IMR-90 (cell line): Measurements from ENCODE around the gene CHD2. TPM values are rescaled to one million over a fixed set of nuclear protein-coding genes. Genes with fewer than 3 reads are reported as not detected.

ENCODE experiments used
- ATAC-seq: fragments of 200-7000 bp; cut with Tn5 transposase; 2 replicates; pipeline ENCODE4 v1.9.1; 2020; ENCODE audit warnings: low read depth, mild to moderate bottlenecking, moderate library complexity
- BruUV-seq: library from RNA; stranded (reverse); fragments of 400-500 nt; replicated peaks from 2 replicates; lab custom pipeline; 2021; lab: Mats Ljungman, UMichigan
- CTCF ChIA-PET: fragments of 300-600 bp; formaldehyde crosslinking; extraction: SDS; loops from one replicate; lab custom pipeline; 2021; ENCODE audit warnings: antibody characterized with exemption; lab: Yijun Ruan, JAX
- POLR2A ChIA-PET: fragments of 300-600 bp; sonication (Branson Sonifier 250); formaldehyde crosslinking; loops from one replicate; lab custom pipeline; 2022; ENCODE audit warnings: antibody characterized with exemption; ENCODE audit not compliant: unreplicated experiment; lab: Charles Lee
- DNase-seq: peaks from one replicate; pipeline ENCODE4 v3.0.0; 2013
- H2AFZ ChIP-seq: replicated peaks from 2 replicates; pipeline ENCODE3; 2013; ENCODE audit warnings: low read length, mild to moderate bottlenecking; ENCODE audit not compliant: poor library complexity
- H2AK5ac ChIP-seq: 2 replicates; pipeline ENCODE4 v1.6.1; 2013; ENCODE audit warnings: low read depth, low read length, inconsistent platforms
- H2AK9ac ChIP-seq: replicated peaks from 2 replicates; pipeline ENCODE3; 2013; ENCODE audit warnings: mild to moderate bottlenecking, low read depth, low read length, moderate library complexity; ENCODE audit not compliant: poor library complexity
- H2BK120ac ChIP-seq: 2 replicates; pipeline ENCODE4 v1.6.1; 2013; ENCODE audit warnings: low read depth, low read length, inconsistent platforms
- H2BK15ac ChIP-seq: 3 replicates; pipeline ENCODE4 v1.6.1; 2013; ENCODE audit warnings: low read depth, low read length, inconsistent platforms
- H2BK20ac ChIP-seq: 2 replicates; pipeline ENCODE4 v1.6.1; 2013; ENCODE audit warnings: low read depth, mild to moderate bottlenecking, inconsistent platforms, low read length, moderate library complexity
- H2BK5ac ChIP-seq: 2 replicates; pipeline ENCODE4 v1.6.1; 2013; ENCODE audit warnings: mild to moderate bottlenecking, low read depth, low read length, inconsistent platforms; ENCODE audit not compliant: poor library complexity, severe bottlenecking
- H3K14ac ChIP-seq: replicated peaks from 2 replicates; pipeline ENCODE4 v1.6.1; 2013; ENCODE audit warnings: low read depth, low read length, inconsistent platforms
- H3K18ac ChIP-seq: 2 replicates; pipeline ENCODE4 v1.6.1; 2013; ENCODE audit warnings: low read depth, low read length, control low read depth
- H3K23ac ChIP-seq: 2 replicates; pipeline ENCODE4 v1.6.1; 2013; ENCODE audit warnings: low read depth, low read length, inconsistent platforms
- H3K27ac ChIP-seq: 2 replicates; pipeline ENCODE4 v1.5.1; 2013; ENCODE audit warnings: mild to moderate bottlenecking, control low read depth, low read length; ENCODE audit not compliant: insufficient read depth
- H3K27me3 ChIP-seq: 2 replicates; pipeline ENCODE4 v1.6.1; 2013; ENCODE audit warnings: low read length; ENCODE audit not compliant: control insufficient read depth, insufficient read depth
- H3K36me3 ChIP-seq: 2 replicates; pipeline ENCODE4 v1.6.1; 2013; ENCODE audit warnings: low read length, mixed read lengths; ENCODE audit not compliant: control insufficient read depth, insufficient read depth
- H3K4ac ChIP-seq: 2 replicates; pipeline ENCODE4 v1.6.1; 2013; ENCODE audit warnings: low read depth, low read length, inconsistent platforms
- H3K4me1 ChIP-seq: 2 replicates; pipeline ENCODE4 v1.6.1; 2013; ENCODE audit warnings: low read length, mixed read lengths; ENCODE audit not compliant: control insufficient read depth, insufficient read depth
- H3K4me2 ChIP-seq: 2 replicates; pipeline ENCODE4 v1.6.1; 2013; ENCODE audit warnings: low read depth, mild to moderate bottlenecking, control low read depth, low read length, moderate library complexity
- H3K4me3 ChIP-seq: 2 replicates; pipeline ENCODE4 v1.5.1; 2013; ENCODE audit warnings: low read depth, mild to moderate bottlenecking, control low read depth, low read length, moderate library complexity; ENCODE audit not compliant: insufficient read depth
- H3K56ac ChIP-seq: 2 replicates; pipeline ENCODE4 v1.6.1; 2013; ENCODE audit warnings: low read length, inconsistent platforms; ENCODE audit not compliant: insufficient read depth; ENCODE audit errors: extremely low read depth
- H3K79me1 ChIP-seq, 2 experiments: 2 replicates each; pipeline ENCODE4 v1.6.1; 2013; ENCODE audit warnings: low read length in 2 of 2, inconsistent platforms in 1 of 2, low read depth in 1 of 2
- H3K9ac ChIP-seq: 2 replicates; pipeline ENCODE4 v1.6.1; 2013; ENCODE audit warnings: low read depth, low read length, control low read depth
- H3K9me1 ChIP-seq: 2 replicates; pipeline ENCODE4 v1.6.1; 2013; ENCODE audit warnings: low read length, inconsistent platforms; ENCODE audit not compliant: insufficient read depth
- H3K9me3 ChIP-seq: 2 replicates; pipeline ENCODE4 v1.6.1; 2013; ENCODE audit warnings: low read length; ENCODE audit not compliant: control insufficient read depth, insufficient read depth
- H4K20me1 ChIP-seq: 2 replicates; pipeline ENCODE4 v1.6.1; 2013; ENCODE audit warnings: low read length, inconsistent platforms; ENCODE audit not compliant: insufficient read depth
- H4K5ac ChIP-seq: 2 replicates; pipeline ENCODE4 v1.6.1; 2013; ENCODE audit warnings: mild to moderate bottlenecking, low read depth, low read length, control low read depth
- H4K8ac ChIP-seq, 2 experiments: 2 replicates each; pipeline ENCODE4 v1.6.1; 2013; ENCODE audit warnings: low read depth in 2 of 2, low read length in 2 of 2, control low read depth in 1 of 2, inconsistent platforms in 1 of 2
- H4K91ac ChIP-seq: 2 replicates; pipeline ENCODE4 v1.6.1; 2013; ENCODE audit warnings: low read depth, low read length, inconsistent platforms; ENCODE audit not compliant: insufficient read depth
- CEBPB ChIP-seq: IDR thresholded peaks from 2 replicates; pipeline ENCODE4 v1.6.1; 2012; ENCODE audit warnings: low read depth, low read length, improper control_type of control experiment
- CHD1 ChIP-seq: IDR thresholded peaks from 2 replicates; pipeline ENCODE4 v1.6.1; 2012; ENCODE audit warnings: low read depth, low read length, improper control_type of control experiment
- ELK1 ChIP-seq: fragments of 150-350 bp; IDR thresholded peaks from 2 replicates; pipeline ENCODE4 v1.6.1; 2016; ENCODE audit warnings: low read depth, mild to moderate bottlenecking, low read length, moderate library complexity, borderline replicate concordance
- FOS ChIP-seq: fragments of 150-350 bp; IDR thresholded peaks from 2 replicates; pipeline ENCODE4 v1.6.1; 2016; ENCODE audit warnings: low read depth, low read length
- MAFK ChIP-seq: IDR thresholded peaks from 2 replicates; pipeline ENCODE4 v1.6.1; 2012; ENCODE audit warnings: low read depth, low read length, improper control_type of control experiment
- MAZ ChIP-seq: IDR thresholded peaks from 2 replicates; pipeline ENCODE4 v1.6.1; 2012; ENCODE audit warnings: low read depth, mild to moderate bottlenecking, low read length, improper control_type of control experiment, moderate library complexity, borderline replicate concordance
- MXI1 ChIP-seq: IDR thresholded peaks from 2 replicates; pipeline ENCODE4 v1.6.1; 2012; ENCODE audit warnings: low read depth, mild to moderate bottlenecking, low read length, moderate library complexity, borderline replicate concordance
- NFE2L2 ChIP-seq: fragments of 150-350 bp; IDR thresholded peaks from 2 replicates; pipeline ENCODE4 v1.6.1; 2016; ENCODE audit warnings: low read depth, mild to moderate bottlenecking, low read length
- POLR2A ChIP-seq: IDR thresholded peaks from 2 replicates; pipeline ENCODE4 v1.6.1; 2012; ENCODE audit warnings: mild to moderate bottlenecking, low read depth, low read length
- RAD21 ChIP-seq: IDR thresholded peaks from 2 replicates; pipeline ENCODE4 v1.6.1; 2012; ENCODE audit warnings: low read length, improper control_type of control experiment
- RCOR1 ChIP-seq: IDR thresholded peaks from 2 replicates; pipeline ENCODE4 v1.6.1; 2012; ENCODE audit warnings: mild to moderate bottlenecking, low read length, improper control_type of control experiment; ENCODE audit not compliant: insufficient replicate concordance
- RFX5 ChIP-seq: IDR thresholded peaks from 2 replicates; pipeline ENCODE4 v1.8.0; 2012; ENCODE audit warnings: low read depth, mild to moderate bottlenecking, low read length, moderate library complexity
- SMC3 ChIP-seq: fragments of 150-350 bp; IDR thresholded peaks from 2 replicates; pipeline ENCODE4 v1.6.1; 2016; ENCODE audit warnings: low read depth, mild to moderate bottlenecking, antibody characterized with exemption, low read length, moderate library complexity
- USF2 ChIP-seq: fragments of 150-350 bp; IDR thresholded peaks from 2 replicates; pipeline ENCODE4 v1.6.1; 2017; ENCODE audit warnings: mild to moderate bottlenecking, antibody characterized with exemption, low read length, low read depth
- WGBS, 2 experiments: methylation state at CpG; one replicate each; pipeline versions ENCODE4 v1.1.5 to v1.1.7; 2013; ENCODE audit warnings: missing lambda C conversion rate in 2 of 2; ENCODE audit not compliant: insufficient read length in 1 of 2; ENCODE audit errors: extremely low coverage in 2 of 2; 5-methylcytosine and 5-hydroxymethylcytosine counted together
- dilution Hi-C: fragments of 300-500 bp; cut with HindIII; formaldehyde crosslinking; loops from one replicate; pipeline ENCODE4 v1.14.3; 2018; ENCODE audit warnings: low sequenced_read_pairs; ENCODE audit not compliant: unreplicated experiment
- in situ Hi-C: fragments of 300-500 bp; cut with MboI; formaldehyde crosslinking; loops from 3 replicates; pipeline ENCODE4 v1.14.3; 2019; ENCODE audit warnings: low sequenced_read_pairs, inconsistent platforms, mixed read lengths
- intact Hi-C: fragments of 100-400 bp; cut with micrococcal nuclease; formaldehyde crosslinking; loops from 2 replicates; pipeline ENCODE4 v1.10.0; 2022
- polyA plus RNA-seq, 3 experiments: library from polyadenylated mRNA; depleted of rRNA; stranded (reverse); fragments of >200 nt; gene quantifications; 2 replicates each; pipeline ENCODE4 v1.2.3, GENCODE V29; 2012; ENCODE audit warnings: low replicate concordance in 1 of 3
- total RNA-seq: library from RNA; depleted of rRNA; stranded (reverse); fragments of >200 nt; gene quantifications from 2 replicates; pipeline ENCODE4 v1.2.3, GENCODE V29; 2012
- TF ChIP-seq, protein P1 (sequence below): conservative IDR thresholded peaks from 2 replicates; pipeline ENCODE4 v1.5.1; 2012; ENCODE audit warnings: mild to moderate bottlenecking, low read depth, low read length, improper control_type of control experiment

The CHD2 gene
- total and polyA plus RNA-seq, 2 of the 4 experiments (the other 2 are of a cell fraction), result 44.9 to 64.7 TPM

- peaks cover 35% of the 10 kb centered on the region for H4K20me1 ChIP-seq
- peak; percentile 33 for ATAC-seq
- no peak for TF ChIP-seq RCOR1
- TF ChIP-seq POLR2A, result no peak
- TF ChIP-seq ELK1, result no peak
- TF ChIP-seq SMC3, result no peak
- no peak for TF ChIP-seq NFE2L2
- no peak for TF ChIP-seq RAD21
- no peak for TF ChIP-seq MAFK
- TF ChIP-seq CHD1, result no peak
- TF ChIP-seq MAZ, result no peak
- TF ChIP-seq, protein P1, sequence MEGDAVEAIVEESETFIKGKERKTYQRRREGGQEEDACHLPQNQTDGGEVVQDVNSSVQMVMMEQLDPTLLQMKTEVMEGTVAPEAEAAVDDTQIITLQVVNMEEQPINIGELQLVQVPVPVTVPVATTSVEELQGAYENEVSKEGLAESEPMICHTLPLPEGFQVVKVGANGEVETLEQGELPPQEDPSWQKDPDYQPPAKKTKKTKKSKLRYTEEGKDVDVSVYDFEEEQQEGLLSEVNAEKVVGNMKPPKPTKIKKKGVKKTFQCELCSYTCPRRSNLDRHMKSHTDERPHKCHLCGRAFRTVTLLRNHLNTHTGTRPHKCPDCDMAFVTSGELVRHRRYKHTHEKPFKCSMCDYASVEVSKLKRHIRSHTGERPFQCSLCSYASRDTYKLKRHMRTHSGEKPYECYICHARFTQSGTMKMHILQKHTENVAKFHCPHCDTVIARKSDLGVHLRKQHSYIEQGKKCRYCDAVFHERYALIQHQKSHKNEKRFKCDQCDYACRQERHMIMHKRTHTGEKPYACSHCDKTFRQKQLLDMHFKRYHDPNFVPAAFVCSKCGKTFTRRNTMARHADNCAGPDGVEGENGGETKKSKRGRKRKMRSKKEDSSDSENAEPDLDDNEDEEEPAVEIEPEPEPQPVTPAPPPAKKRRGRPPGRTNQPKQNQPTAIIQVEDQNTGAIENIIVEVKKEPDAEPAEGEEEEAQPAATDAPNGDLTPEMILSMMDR, result no peak
- TF ChIP-seq USF2, result no peak
- no peak for TF ChIP-seq FOS
- no peak for TF ChIP-seq RFX5
- no peak for TF ChIP-seq CEBPB
- TF ChIP-seq MXI1, result no peak
Observed at GRCh38 chr15:93029836-93030429, 129.8 kb downstream of the CHD2 start.

More at GRCh38 chr15:93029836-93030429, 129.8 kb downstream of the CHD2 start:
- peaks cover 4% of the 10 kb centered on the region; the same call in 1 of the 2 replicates for H3K9me1 ChIP-seq
- H3K4me2 ChIP-seq, result no peak overlapping the region
- peak overlapping the region; percentile 81 for H2AFZ ChIP-seq
- DNase-seq, result peak; percentile 31
- WGBS, 2 experiments, result 90% methylated on average over 2 of the region's 12 CpGs; no CpG with 5 or more reads in 1 of the 2 experiments
- H3K14ac ChIP-seq, result no peak overlapping the region
- ChIA-PET CTCF (interaction anchor here (0.6 to 3.0 kb wide), 8 partner anchors 15 to 1291 kb away, joined by 3 to 20 read pairs (median 3); no protein-coding TSS in a partner anchor), POLR2A (no interaction called here)
- H2BK20ac ChIP-seq, result no peak overlapping the region
- peaks cover 22% of the 10 kb centered on the region for H3K4me1 ChIP-seq
- H3K9ac ChIP-seq, result no peak overlapping the region
- H3K27me3 ChIP-seq, result no peaks in the 10 kb centered on the region
- no peak overlapping the region for H3K27ac ChIP-seq
- no peak overlapping the region for H3K18ac ChIP-seq
- in situ Hi-C loops (loop anchor here (5.0 to 10.0 kb wide), 4 partner anchors 235 to 1295 kb away; no protein-coding TSS in a partner anchor), intact Hi-C loops (loop anchor here (1.0 to 10.0 kb wide), 4 partner anchors 43 to 1294 kb away; no protein-coding TSS in a partner anchor), dilution Hi-C loops (no loop called here)
- no peak overlapping the region for H3K23ac ChIP-seq
- no peak overlapping the region for H4K8ac ChIP-seq
- H3K56ac ChIP-seq, result no peak overlapping the region
- H3K36me3 ChIP-seq, result peaks cover 26% of the 10 kb centered on the region
- H3K9me3 ChIP-seq, result no peaks in the 10 kb centered on the region
- no peak overlapping the region for H3K4ac ChIP-seq
- no peak overlapping the region for H4K91ac ChIP-seq
- H2AK5ac ChIP-seq, result no peak overlapping the region
- H2AK9ac ChIP-seq, result no peak overlapping the region
- BruUV-seq, result no TSS peak
- H3K79me1 ChIP-seq, result peaks cover 12 to 23% of the 10 kb centered on the region in 2 experiments
- no peak overlapping the region for H2BK15ac ChIP-seq
- no peak overlapping the region for H2BK120ac ChIP-seq
- H3K4me3 ChIP-seq, result no peak overlapping the region
- H2BK5ac ChIP-seq, result no peak overlapping the region
- no peak overlapping the region for H4K5ac ChIP-seq
